DMS114 treated with DMSO at 0.1 percent for 48 hours (cell line): ENCODE data around the gene PRR19.
A peak's percentile ranks its signal among the peaks of the same experiment; 100 is the strongest.
"Not testable (repeated sequence)": the region's sequence is repeated elsewhere in the genome, so short reads cannot be mapped to it uniquely, and the experiment has no call there.

Experiments
- DNase-seq: peaks from one replicate; lab custom pipeline; 2025; ENCODE audit not compliant: unreplicated experiment; lab: John Stamatoyannopoulos, UW

The PRR19 gene

GRCh38 chr19:42325308-42325895, 23.5 kb downstream of the PRR19 start, which contains the start of gene MEGF8:
MEGF8 (plus strand) TSS chr19:42325635; CDS start chr19:42326244, 609 bp downstream.
- DNase-seq: peak; percentile 99

DNA sequence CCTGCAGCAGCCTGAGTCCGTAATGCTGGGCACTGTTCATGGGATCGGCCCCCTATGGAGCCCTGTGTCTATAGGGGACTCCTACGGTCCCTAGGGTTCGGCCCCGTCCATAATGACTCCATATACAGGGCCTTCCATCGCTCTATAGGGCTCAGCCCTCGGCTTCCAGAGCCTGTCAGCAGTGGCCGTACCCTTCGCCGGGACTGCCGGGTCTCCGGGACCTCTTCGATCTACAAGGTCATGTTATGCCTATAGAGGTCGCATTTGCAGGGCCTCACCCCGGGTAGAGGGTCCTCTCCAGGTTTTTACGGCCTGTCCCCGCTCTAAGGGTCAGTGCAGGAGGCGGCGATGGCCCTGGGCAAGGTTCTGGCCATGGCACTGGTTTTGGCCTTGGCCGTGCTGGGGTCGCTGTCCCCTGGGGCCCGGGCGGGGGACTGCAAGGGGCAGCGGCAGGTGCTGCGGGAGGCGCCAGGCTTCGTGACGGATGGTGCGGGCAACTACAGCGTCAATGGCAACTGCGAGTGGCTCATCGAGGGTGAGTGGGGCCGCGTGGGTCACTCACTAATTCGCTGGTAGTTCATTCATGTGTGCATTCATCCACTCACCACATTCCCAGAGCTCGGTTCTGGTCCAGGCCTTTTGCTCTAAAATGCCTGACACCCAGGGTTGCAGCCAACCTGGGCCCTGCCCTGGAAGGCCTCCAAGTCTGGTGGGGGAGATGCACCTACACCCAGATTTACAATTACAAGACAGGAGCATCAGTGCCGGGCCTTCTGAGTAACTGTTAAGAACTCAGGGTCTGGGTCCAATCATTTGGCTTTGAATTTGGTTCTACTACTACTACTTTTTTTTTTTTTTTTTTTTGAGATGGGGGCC, 24.2 kb downstream of the PRR19 start:
- no peak for DNase-seq

- no peak for DNase-seq
These were observed 25.0 kb downstream of the PRR19 start for GRCh38 chr19:42326969-42327368.

- DNase-seq: no peak
These were observed 25.4 kb downstream of the PRR19 start for GRCh38 chr19:42327381-42327780.

- no peak for DNase-seq
These were observed 26.2 kb downstream of the PRR19 start for GRCh38 chr19:42328106-42328505.

DNA sequence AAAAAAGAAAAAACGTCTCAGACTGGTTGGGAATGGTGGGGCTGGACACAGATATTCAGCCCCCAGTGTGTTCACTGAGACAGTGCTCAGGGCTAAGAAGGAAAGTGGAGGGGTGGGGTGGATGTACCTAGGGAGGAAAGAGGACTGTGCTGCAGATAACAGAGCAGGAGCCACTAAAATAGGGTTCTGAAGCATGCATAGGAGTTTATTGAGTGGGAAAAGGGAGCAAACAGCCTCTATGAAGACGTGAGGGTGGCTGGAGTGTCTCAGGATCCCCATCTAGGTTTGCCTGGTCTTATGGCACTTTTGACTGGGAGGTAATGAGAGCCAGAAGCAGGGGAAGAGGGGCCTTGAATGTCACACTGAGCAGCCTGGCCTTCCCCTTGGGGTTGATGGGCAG, 26.9 kb downstream of the PRR19 start:
- DNase-seq: no peak

GRCh38 chr19:42330241-42330711, 28.3 kb downstream of the PRR19 start:
- DNase-seq: no peak

DNA sequence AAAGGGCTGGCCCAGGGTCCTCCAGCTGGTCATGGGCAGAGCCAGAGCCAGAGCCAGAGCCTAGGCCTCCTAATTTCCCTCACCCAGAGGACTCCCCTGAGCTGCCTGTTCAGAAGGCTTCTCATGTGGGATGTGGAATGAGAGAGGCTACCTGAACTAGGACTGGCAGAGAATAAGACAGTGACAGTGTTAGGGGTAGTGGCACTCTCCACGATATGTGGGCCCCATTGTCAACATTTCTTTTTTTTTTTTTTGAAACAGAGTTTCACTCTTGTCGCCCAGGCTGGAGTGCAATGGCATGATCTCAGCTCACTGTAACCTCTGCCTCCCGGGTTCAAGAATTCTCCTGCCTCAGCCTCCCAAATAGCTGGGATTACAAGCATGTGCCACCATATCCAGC, 29.4 kb downstream of the PRR19 start:
- DNase-seq: not testable (repeated sequence)

GRCh38 chr19:42332059-42332458, 30.1 kb downstream of the PRR19 start:
- DNase-seq: no peak

- DNase-seq: no peak
These were observed 31.1 kb downstream of the PRR19 start for GRCh38 chr19:42333018-42333417.

DNA sequence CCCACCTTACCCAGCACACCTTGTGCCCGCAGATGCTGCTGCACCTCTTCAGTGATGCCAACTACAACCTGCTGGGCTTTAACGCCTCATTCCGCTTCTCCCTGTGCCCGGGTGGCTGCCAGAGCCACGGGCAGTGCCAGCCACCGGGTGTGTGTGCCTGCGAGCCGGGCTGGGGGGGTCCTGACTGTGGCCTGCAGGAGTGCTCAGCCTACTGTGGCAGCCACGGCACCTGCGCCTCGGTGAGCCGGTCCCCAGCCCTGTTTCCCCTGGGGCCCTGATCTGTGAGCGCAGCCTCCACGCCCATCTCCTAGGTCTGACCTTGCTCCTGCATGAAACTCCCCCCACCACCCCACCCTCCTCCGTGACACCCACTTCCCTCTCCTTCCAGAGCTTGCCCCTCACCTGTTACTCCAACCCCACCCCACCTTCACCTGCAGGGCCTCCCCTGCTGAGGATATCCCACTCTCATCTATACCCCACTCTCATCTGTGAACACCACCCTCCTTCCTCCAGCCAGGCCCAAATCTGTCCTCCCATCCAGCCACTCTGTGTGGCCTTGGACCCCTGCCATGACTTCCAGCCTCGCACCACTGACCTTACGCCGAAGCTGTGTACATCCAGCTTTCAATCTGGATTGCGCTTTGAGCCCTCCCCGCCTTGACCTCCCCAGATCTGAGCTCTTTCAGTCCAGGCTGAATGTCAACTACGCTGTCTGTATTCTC, 32.2 kb downstream of the PRR19 start:
- DNase-seq: no peak

DNA sequence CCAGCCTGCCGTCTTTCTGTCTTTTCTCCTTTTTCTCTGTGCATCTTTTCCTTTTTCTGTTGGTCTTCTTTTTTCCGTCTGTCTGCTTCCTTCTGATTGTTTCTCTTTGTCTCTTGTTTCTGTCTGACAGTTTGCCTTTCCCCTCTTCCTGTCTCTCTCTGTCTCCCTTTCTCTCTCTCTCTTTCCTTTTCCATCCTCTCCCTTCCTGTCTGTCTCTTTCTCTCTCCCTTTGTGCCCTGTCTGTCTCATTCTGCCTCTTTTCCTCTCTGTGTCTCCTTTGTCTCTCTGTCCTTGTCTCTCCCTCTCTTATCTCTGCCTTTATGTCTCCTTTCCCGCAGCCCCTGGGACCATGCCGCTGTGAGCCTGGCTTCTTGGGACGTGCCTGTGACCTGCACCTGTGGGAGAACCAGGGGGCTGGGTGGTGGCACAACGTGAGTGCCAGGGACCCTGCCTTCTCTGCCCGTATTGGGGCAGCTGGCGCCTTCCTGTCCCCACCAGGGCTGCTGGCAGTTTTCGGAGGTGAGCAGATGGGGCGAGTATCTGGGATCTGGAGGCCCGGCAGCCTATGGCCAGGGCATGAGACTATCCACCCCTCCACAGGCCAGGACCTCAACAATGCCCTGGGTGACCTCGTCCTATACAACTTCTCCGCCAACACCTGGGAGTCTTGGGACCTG, 32.9 kb downstream of the PRR19 start:
- no peak for DNase-seq

DNA sequence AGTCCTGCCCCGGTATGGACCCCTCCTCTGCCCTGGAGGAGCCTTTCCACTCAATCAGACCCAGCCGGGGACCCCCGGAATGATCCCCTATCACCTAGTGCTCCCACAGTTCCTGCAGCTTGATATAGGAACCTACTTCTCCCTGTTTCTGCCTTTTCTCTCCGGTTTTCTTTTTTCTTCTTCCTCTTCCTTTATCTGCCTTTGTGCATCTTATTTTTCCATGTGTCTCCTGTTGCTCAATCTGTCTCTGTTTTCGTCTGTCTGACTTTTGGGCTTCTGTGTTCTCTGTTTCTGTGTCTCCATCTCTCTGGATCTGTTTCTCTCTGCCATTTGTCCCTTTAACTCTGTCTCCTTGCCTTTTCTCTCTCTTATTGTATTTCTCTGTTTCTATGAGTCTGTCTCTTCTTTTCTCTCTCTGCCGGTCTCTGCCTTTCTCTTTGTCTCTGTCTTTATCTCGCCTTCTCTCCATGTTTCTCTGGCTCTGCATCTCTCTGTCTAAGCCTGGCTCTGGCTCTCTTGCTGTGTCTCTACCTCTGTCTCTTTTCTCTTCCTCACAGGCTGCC, 33.5 kb downstream of the PRR19 start:
- no peak for DNase-seq

DNA sequence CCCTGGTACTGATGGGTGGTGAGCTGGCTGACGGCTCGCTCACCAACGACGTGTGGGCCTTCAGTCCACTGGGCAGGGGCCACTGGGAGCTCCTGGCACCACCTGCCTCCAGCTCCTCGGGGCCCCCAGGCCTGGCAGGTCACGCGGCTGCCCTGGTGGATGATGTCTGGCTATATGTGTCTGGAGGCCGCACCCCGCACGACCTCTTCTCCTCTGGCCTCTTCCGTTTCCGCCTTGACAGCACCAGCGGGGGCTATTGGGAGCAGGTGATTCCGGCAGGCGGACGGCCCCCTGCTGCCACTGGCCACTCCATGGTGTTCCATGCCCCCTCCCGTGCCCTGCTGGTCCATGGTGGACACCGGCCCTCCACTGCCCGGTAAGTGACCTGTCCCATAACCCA, 34.0 kb downstream of the PRR19 start:
- DNase-seq: no peak

- DNase-seq: not testable (repeated sequence)
These were observed 37.4 kb downstream of the PRR19 start for GRCh38 chr19:42339126-42339860.

DNA sequence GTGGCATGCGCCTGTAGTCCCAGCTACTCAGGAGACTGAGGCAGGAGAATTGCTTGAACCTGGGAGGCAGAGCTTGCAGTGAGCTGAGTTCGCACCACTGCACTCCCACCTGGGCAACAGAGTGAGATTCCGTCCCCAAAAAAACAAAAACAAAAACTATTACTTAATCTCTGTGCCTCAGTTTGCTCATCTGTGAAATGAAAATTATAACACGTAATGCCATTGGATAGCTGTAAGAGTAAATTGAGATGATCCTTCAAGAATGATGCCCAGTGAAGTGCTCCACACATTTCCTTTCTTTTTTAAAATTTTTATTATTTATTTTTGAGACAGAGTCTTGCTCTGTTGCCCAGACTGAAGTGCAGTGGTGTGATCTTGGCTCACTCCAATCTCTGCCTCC, 38.0 kb downstream of the PRR19 start:
- not testable (repeated sequence) for DNase-seq

DNA sequence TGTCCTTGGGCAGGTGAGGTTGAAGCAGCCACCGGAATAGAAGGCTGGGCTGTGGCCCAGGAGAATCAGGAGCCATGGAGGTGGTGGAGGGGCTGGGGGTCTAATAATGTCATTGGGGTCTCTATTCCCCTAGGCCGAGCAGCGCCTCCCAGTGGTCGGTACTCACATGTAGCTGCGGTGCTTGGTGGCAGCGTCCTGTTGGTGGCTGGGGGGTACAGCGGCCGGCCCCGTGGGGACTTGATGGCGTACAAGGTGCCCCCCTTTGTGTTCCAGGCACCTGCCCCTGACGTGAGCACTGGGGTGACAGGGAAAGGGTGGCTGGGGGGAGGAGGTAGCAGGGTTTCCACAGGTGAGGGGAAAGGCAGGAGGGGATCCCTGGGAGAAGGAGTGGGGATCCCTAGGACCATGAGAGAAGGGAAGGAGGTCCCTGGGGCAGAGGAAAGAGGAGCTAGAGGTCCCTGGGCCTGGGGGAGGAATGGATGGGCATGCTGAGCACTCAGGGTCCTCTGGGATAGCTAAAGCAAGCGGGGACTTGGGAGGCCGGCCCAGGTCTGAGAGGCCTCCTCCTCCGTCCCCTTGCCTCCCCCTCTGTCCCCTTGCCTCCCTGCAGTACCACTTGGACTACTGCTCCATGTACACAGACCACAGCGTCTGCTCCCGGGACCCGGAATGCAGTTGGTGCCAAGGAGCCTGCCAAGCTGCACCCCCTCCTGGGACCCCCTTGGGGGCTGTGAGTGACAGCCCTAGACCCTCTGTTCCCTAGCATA, 41.6 kb downstream of the PRR19 start:
- DNase-seq: no peak

DNA sequence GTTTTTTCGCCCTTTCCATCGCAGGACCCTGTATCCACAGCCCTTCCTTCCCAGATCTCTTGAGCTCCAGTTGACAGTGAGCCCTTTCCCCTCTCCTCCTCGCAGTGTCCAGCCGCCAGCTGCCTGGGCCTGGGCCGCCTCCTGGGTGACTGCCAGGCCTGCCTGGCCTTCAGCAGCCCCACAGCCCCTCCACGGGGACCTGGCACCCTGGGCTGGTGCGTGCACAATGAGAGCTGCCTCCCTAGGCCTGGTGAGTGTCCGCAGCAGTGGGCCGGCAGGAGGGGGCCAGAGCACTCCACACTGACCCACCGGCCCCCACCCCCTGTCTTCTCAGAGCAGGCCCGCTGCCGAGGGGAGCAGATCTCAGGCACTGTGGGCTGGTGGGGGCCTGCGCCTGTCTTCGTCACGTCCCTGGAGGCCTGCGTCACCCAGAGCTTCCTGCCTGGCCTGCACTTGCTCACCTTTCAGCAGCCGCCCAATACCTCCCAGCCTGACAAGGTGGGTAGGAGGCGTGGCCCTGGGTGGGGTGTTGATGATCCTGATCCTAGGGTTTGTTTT, 42.5 kb downstream of the PRR19 start:
- DNase-seq: no peak

DNA sequence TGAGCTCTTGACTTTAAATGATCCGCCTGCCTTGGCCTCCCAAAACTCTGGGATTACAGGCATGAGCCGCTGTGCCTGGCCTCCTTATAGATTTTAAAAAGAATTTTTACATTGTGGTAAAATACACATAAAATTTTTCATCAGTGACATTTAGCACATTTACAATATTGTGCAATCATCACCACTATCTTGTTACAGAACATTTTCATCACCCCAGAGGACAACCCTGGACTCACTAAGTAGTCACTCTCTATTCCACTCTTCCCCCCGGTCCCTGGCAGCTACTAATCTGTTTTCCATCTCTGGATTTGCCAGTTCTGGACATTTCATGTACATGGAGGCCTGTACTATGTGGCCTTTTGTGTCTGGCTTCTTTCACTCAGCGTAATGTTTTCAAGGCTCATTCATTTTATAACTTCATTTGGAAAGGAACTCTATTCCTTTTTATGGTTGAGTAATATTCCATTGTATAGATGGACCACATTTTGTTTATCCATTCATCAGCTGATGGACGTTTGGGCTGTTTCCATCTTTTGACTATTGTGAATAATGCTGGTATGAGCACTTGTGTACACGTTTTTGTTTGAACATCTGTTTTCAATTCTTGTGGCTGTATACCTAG, 43.4 kb downstream of the PRR19 start:
- no peak for DNase-seq
